HFF-Myc (cell line): ENCODE results near the gene TYW3.

Experiments
- DNase-seq: peaks from one replicate; pipeline ENCODE4 v3.0.0-alpha.2; 2011; ENCODE audit warnings: low read depth; ENCODE audit errors: extremely low read depth
- H3K4me3 ChIP-seq: replicated peaks from 2 replicates; pipeline ENCODE4 v1.5.1; 2011; ENCODE audit warnings: low read depth, mild to moderate bottlenecking, control low read depth, low read length
- CTCF ChIP-seq: IDR thresholded peaks from 2 replicates; pipeline ENCODE4 v1.5.1; 2012; ENCODE audit warnings: mild to moderate bottlenecking, low read depth, low read length, control low read depth; ENCODE audit errors: missing control alignments

The TYW3 gene

GRCh38 chr1:74713849-74714248, 19.1 kb upstream of the TYW3 start:
- no peak for TF ChIP-seq CTCF
- no peak overlapping the region for H3K4me3 ChIP-seq
- no peak for DNase-seq

- DNase-seq, result no peak
- no peak for TF ChIP-seq CTCF
- no peak overlapping the region for H3K4me3 ChIP-seq
Observed at GRCh38 chr1:74714429-74715235, 18.3 kb upstream of the TYW3 start.

- no peak for DNase-seq
- no peak overlapping the region for H3K4me3 ChIP-seq
- TF ChIP-seq CTCF, result no peak
Observed at GRCh38 chr1:74715236-74715502, 17.8 kb upstream of the TYW3 start.

- no peak for TF ChIP-seq CTCF
- DNase-seq, result no peak
- H3K4me3 ChIP-seq, result no peak overlapping the region
Observed at GRCh38 chr1:74715806-74716205, 17.1 kb upstream of the TYW3 start.

- no peak for TF ChIP-seq CTCF
- H3K4me3 ChIP-seq, result no peak overlapping the region
- no peak for DNase-seq
Observed at GRCh38 chr1:74716822-74717221, 16.1 kb upstream of the TYW3 start.

GRCh38 chr1:74717626-74718025, 15.3 kb upstream of the TYW3 start:
- DNase-seq, result no peak
- H3K4me3 ChIP-seq, result no peak overlapping the region
- TF ChIP-seq CTCF, result no peak

- no peak overlapping the region for H3K4me3 ChIP-seq
- DNase-seq, result no peak
- TF ChIP-seq CTCF, result no peak
Observed at GRCh38 chr1:74726063-74726462, 6.9 kb upstream of the TYW3 start.
